Gastrocnemius medialis (tissue), 4 donors: Measurements from ENCODE around the gene COLEC12. TPM values are rescaled to one million over a fixed set of nuclear protein-coding genes. Genes with fewer than 3 reads are reported as not detected.
A peak's percentile ranks its signal among the peaks of the same experiment; 100 is the strongest.

Experiments used
- ATAC-seq, 2 donors: fragments of 150-250 bp; one replicate each; pipeline ENCODE4 v1.9.1; 2016
- DNase-seq, 2 donors: peaks; one replicate each; pipeline ENCODE4 v3.0.0-alpha.2; 2019
- H3K27ac ChIP-seq, 4 donors: fragments of 200-600 bp; sonication (generic); 1 replicate in 1 of 4; 2 replicates in 3 of 4; pipeline ENCODE4 v1.5.1; 2016 to 2018; ENCODE audit warnings: mild to moderate bottlenecking in 2 of 4, moderate library complexity in 1 of 4
- H3K27me3 ChIP-seq, 3 donors: fragments of 200-600 bp; sonication (generic) in 2 of 3; 1 replicate in 1 of 3; 2 replicates in 2 of 3; pipeline versions ENCODE4 v1.5.1 to v1.6.0; 2016 to 2019; ENCODE audit warnings: mild to moderate bottlenecking in 1 of 3, moderate library complexity in 1 of 3
- H3K36me3 ChIP-seq, 2 donors: fragments of 200-600 bp; sonication (generic) in 1 of 2; one replicate each; pipeline ENCODE4 v1.5.1; 2017 to 2018
- H3K4me1 ChIP-seq, 2 donors: fragments of 200-600 bp; sonication (generic) in 1 of 2; one replicate each; pipeline ENCODE4 v1.5.1; 2016 to 2017; ENCODE audit warnings: mild to moderate bottlenecking in 2 of 2
- H3K4me3 ChIP-seq, 4 donors: fragments of 200-600 bp; sonication (generic) in 3 of 4; 1 replicate in 1 of 4; 2 replicates in 3 of 4; pipeline ENCODE4 v1.5.1; 2016 to 2019; ENCODE audit warnings: mild to moderate bottlenecking in 2 of 4
- H3K9me3 ChIP-seq, 3 donors: fragments of 200-600 bp; sonication (generic) in 2 of 3; 1 replicate in 1 of 3; 2 replicates in 2 of 3; pipeline ENCODE4 v1.5.1; 2016 to 2019
- CTCF ChIP-seq, 5 experiments: fragments of 450-650 bp in 3 of 5; fragments of 200-600 bp in 2 of 5; sonication (generic) in 2 of 5; IDR thresholded peaks in 4 of 5; conservative IDR thresholded peaks in 1 of 5; 1 replicate in 4 of 5; 2 replicates in 1 of 5; pipeline ENCODE4 v1.5.1; 2016 to 2019; ENCODE audit warnings: antibody characterized with exemption in 5 of 5, mild to moderate bottlenecking in 3 of 5, moderate library complexity in 3 of 5
- POLR2A ChIP-seq, 2 donors: fragments of 450-650 bp; IDR thresholded peaks; one replicate each; pipeline ENCODE4 v1.6.1; 2017; ENCODE audit warnings: antibody characterized with exemption in 2 of 2, mild to moderate bottlenecking in 2 of 2, moderate library complexity in 2 of 2
- in situ Hi-C, 4 donors: fragments of 200-750 bp; cut with MboI; loops; one replicate each; pipeline versions ENCODE4 v1.15.0 to v1.8.0; 2017; ENCODE audit warnings: low sequenced_read_pairs in 4 of 4
- intact Hi-C: fragments of 100-400 bp; cut with DNase I; formaldehyde crosslinking; loops from one replicate; pipeline ENCODE4 v1.15.1; 2023; ENCODE audit warnings: low total_unique reads
- total RNA-seq, 4 donors: library from RNA; depleted of rRNA; stranded (reverse); fragments of >200 nt; gene quantifications; one replicate each; pipeline versions ENCODE4 v1.1.0 to v1.2.3, GENCODE V29; 2016

The COLEC12 gene
- total RNA-seq, 4 donors from 2014 or later = 0.97 to 6.1 (median 5.1) TPM

GRCh38 chr18:289026-289425, 211.5 kb downstream of the COLEC12 start:
- no peak overlapping the region for H3K4me3 ChIP-seq
- intact Hi-C loops = no loop called here
- no peak for DNase-seq
- peaks cover 0 to 3% (median 0%) of the 10 kb centered on the region in 3 donors for H3K27me3 ChIP-seq
- no peak for ATAC-seq
- H3K27ac ChIP-seq = no peak overlapping the region
- no peaks in the 10 kb centered on the region for H3K9me3 ChIP-seq
- TF ChIP-seq CTCF (IDR thresholded peaks at IDR 0.05 in 4 of 5, conservative IDR thresholded peaks at IDR 0.05 in 1 of 5) (no peak), POLR2A (IDR thresholded peaks at IDR 0.05) (no peak)
- no peaks in the 10 kb centered on the region for H3K36me3 ChIP-seq
- H3K4me1 ChIP-seq = no peaks in the 10 kb centered on the region
- in situ Hi-C loops = loop anchor here in 3 of 4 donors (5.0 to 10.0 kb wide), 3 partner anchors 323 to 328 kb away; no protein-coding TSS in a partner anchor

DNA sequence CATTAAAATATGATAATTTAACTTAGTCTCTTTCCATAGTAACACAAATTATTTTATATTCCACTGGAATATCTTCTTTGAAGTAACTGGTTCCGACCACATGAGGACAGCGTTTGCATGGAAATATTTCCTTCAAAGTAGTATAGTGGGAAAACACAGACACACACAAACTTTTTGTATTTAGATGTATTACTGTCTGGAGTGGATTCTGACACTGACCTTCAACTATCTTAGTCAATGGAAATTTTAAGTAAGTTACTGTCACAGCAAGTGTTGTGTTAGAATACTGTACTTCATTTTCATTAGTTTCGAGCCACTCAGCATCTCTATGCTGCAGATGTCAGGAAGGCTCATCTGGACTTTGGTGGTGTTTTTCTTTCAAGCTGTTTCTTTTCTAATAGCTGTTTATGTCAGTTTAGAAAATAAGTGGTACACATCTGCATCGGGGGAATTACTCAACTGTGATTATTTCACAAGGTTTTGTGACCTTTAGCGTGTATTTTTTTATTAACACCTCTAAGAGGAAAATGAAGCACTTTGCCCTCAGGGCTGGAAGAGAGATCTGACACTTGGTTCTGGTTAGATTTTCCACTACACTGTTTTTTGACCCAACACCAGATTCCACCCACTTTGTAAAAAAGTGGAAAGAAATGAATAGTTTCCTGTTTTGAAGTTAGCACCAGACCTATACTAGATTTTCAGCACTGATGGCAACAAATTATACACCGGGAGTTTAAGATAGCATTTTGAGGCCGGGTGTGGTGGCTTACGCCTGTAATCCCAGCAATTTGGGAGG, 213.8 kb downstream of the COLEC12 start:
- in situ Hi-C loops = loop anchor here in 3 of 4 donors (5.0 to 10.0 kb wide), 3 partner anchors 326 to 331 kb away; no protein-coding TSS in a partner anchor
- Histone ChIP-seq H3K36me3 (no peaks in the 10 kb centered on the region), H3K27ac (no peak overlapping the region), H3K4me3 (no peak overlapping the region), H3K4me1 (no peaks in the 10 kb centered on the region), H3K27me3 (peaks cover 0 to 3% (median 0%) of the 10 kb centered on the region in 3 donors), H3K9me3 (no peaks in the 10 kb centered on the region)
- ATAC-seq = no peak
- TF ChIP-seq POLR2A (IDR thresholded peaks at IDR 0.05) = no peak
- peak in 1 of 5 experiments; percentile 26 for TF ChIP-seq CTCF (IDR thresholded peaks at IDR 0.05 in 4 of 5, conservative IDR thresholded peaks at IDR 0.05 in 1 of 5)
- DNase-seq = no peak
- intact Hi-C loops = loop anchor here (2.0 kb wide), 1 partner anchor 330 kb away; no protein-coding TSS in a partner anchor

- DNase-seq (no peak), ATAC-seq (no peak)
- Histone ChIP-seq H3K36me3 (no peaks in the 10 kb centered on the region), H3K4me1 (no peaks in the 10 kb centered on the region), H3K27me3 (peaks cover 0 to 3% (median 0%) of the 10 kb centered on the region in 3 donors), H3K9me3 (no peaks in the 10 kb centered on the region), H3K4me3 (no peak overlapping the region), H3K27ac (no peak overlapping the region)
- in situ Hi-C loops (loop anchor here in 3 of 4 donors (5.0 to 10.0 kb wide), 3 partner anchors 326 to 331 kb away; no protein-coding TSS in a partner anchor), intact Hi-C loops (loop anchor here (2.0 kb wide), 1 partner anchor 331 kb away; no protein-coding TSS in a partner anchor)
- no peak for TF ChIP-seq POLR2A (IDR thresholded peaks at IDR 0.05)
- TF ChIP-seq CTCF (IDR thresholded peaks at IDR 0.05 in 4 of 5, conservative IDR thresholded peaks at IDR 0.05 in 1 of 5) = no peak
Measured at GRCh38 chr18:285817-286216, 214.7 kb downstream of the COLEC12 start.

- Histone ChIP-seq H3K27me3 (peaks cover 0 to 5% (median 0%) of the 10 kb centered on the region in 3 donors), H3K36me3 (no peaks in the 10 kb centered on the region), H3K27ac (no peak overlapping the region), H3K4me3 (no peak overlapping the region), H3K4me1 (no peaks in the 10 kb centered on the region), H3K9me3 (no peaks in the 10 kb centered on the region)
- TF ChIP-seq CTCF (IDR thresholded peaks at IDR 0.05 in 4 of 5, conservative IDR thresholded peaks at IDR 0.05 in 1 of 5) (no peak), POLR2A (IDR thresholded peaks at IDR 0.05) (no peak)
- ATAC-seq = no peak
- intact Hi-C loops = no loop called here
- in situ Hi-C loops = loop anchor here in 2 of 4 donors (10.0 kb wide), 2 partner anchors 59 to 339 kb away; no protein-coding TSS in a partner anchor
- peak in 1 of 2 donors; percentile 13 for DNase-seq
Measured at GRCh38 chr18:275486-275885, 225.0 kb downstream of the COLEC12 start.
